ENCODE measurements around the gene SCUBE1.

Gene SCUBE1

GRCh38 chr22:43377548-43377895 lies 34.4 kb upstream of the SCUBE1 start:
- no peak for DNase-seq (ENCODE audit: low spot score)
- no peak for TF ChIP-seq CTCF (IDR thresholded peaks at IDR 0.05; ENCODE audit: extremely low read depth, insufficient read depth, missing control alignments)
- in situ Hi-C loops (cut with MboI; ENCODE audit: low pct_unique_long_range_greater_than_20kb, low sequenced_read_pairs, unreplicated experiment) = loop anchor here (10.0 kb wide), 1 partner anchor 103 kb away; no protein-coding TSS in a partner anchor

GRCh38 chr22:43376765-43377547 lies 33.8 kb upstream of the SCUBE1 start:
- no peak for DNase-seq (ENCODE audit: low spot score)
- no peak for TF ChIP-seq CTCF (IDR thresholded peaks at IDR 0.05; ENCODE audit: extremely low read depth, insufficient read depth, missing control alignments)
- in situ Hi-C loops (cut with MboI; ENCODE audit: low pct_unique_long_range_greater_than_20kb, low sequenced_read_pairs, unreplicated experiment) = loop anchor here (10.0 kb wide), 1 partner anchor 102 kb away; no protein-coding TSS in a partner anchor

- no peak for TF ChIP-seq CTCF (IDR thresholded peaks at IDR 0.05; ENCODE audit: extremely low read depth, insufficient read depth, missing control alignments)
- no peak for DNase-seq (ENCODE audit: low spot score)
- in situ Hi-C loops (cut with MboI; ENCODE audit: low pct_unique_long_range_greater_than_20kb, low sequenced_read_pairs, unreplicated experiment) = loop anchor here (10.0 kb wide), 1 partner anchor 101 kb away; no protein-coding TSS in a partner anchor
These were observed 32.8 kb upstream of the SCUBE1 start for GRCh38 chr22:43375951-43376455.

GRCh38 chr22:43370036-43370435 lies 26.9 kb upstream of the SCUBE1 start:
- in situ Hi-C loops (cut with MboI; ENCODE audit: low pct_unique_long_range_greater_than_20kb, low sequenced_read_pairs, unreplicated experiment) = loop anchor here (10.0 kb wide), 1 partner anchor 95 kb away; no protein-coding TSS in a partner anchor
- TF ChIP-seq CTCF (IDR thresholded peaks at IDR 0.05; ENCODE audit: extremely low read depth, insufficient read depth, missing control alignments) = no peak
- no peak for DNase-seq (ENCODE audit: low spot score)

GRCh38 chr22:43365715-43366440 lies 22.7 kb upstream of the SCUBE1 start:
- no peak for TF ChIP-seq CTCF (IDR thresholded peaks at IDR 0.05; ENCODE audit: extremely low read depth, insufficient read depth, missing control alignments)
- in situ Hi-C loops (cut with MboI; ENCODE audit: low pct_unique_long_range_greater_than_20kb, low sequenced_read_pairs, unreplicated experiment) = no loop called here
- DNase-seq (ENCODE audit: low spot score) = no peak

GRCh38 chr22:43364169-43364435 lies 20.9 kb upstream of the SCUBE1 start:
- TF ChIP-seq CTCF (IDR thresholded peaks at IDR 0.05; ENCODE audit: extremely low read depth, insufficient read depth, missing control alignments) = no peak
- in situ Hi-C loops (cut with MboI; ENCODE audit: low pct_unique_long_range_greater_than_20kb, low sequenced_read_pairs, unreplicated experiment) = no loop called here
- no peak for DNase-seq (ENCODE audit: low spot score)

Data from GM13977 (cell line).